Left cardiac atrium (tissue), 4 donors: ENCODE measurements around the gene SORBS2. TPM values are rescaled to one million over a fixed set of nuclear protein-coding genes. Genes with fewer than 3 reads are reported as not detected.

ENCODE experiments used
- ATAC-seq, 2 donors: fragments of 200-7000 bp; cut with Tn5 transposase; one replicate each; pipeline ENCODE4 v1.9.1; 2020; ENCODE audit warnings: mild to moderate bottlenecking in 2 of 2, moderate library complexity in 2 of 2
- DNase-seq: peaks from one replicate; pipeline ENCODE4 v3.0.0-alpha.2; 2020
- intact Hi-C, 2 donors: fragments of 100-400 bp; cut with DNase I; formaldehyde crosslinking; loops; one replicate each; pipeline versions ENCODE4 v1.14.1 to v1.15.1; 2022 to 2023
- total RNA-seq, 2 donors: library from RNA; stranded (reverse); fragmentation: NEBNext Ultra II Directional; extraction: Animal tissue kit (Norgen Biotek cat#: 25700); gene quantifications; one replicate each; pipeline ENCODE4 v1.2.1, GENCODE V29; 2021
- donor health status: DM: no; HTN: yes; CAD: no.
- donor health status: DM: no; HTN: yes; CAD: no; lungs with severe emphysema.
- donor health status: DM: yes; HTN: yes; CAD: no.
- donor health status: Dilated cardiomyopathy.

SORBS2 gene
- total RNA-seq, 2 donors from 2014 or later: 439 to 535 TPM

- ATAC-seq: no peak
- intact Hi-C loops: loop anchor here in 1 of 2 donors (10.0 kb wide), 1 partner anchor 379 kb away; no protein-coding TSS in a partner anchor
- DNase-seq: no peak
Observed at GRCh38 chr4:185645403-185645802, 166.6 kb downstream of the SORBS2 start.

DNA sequence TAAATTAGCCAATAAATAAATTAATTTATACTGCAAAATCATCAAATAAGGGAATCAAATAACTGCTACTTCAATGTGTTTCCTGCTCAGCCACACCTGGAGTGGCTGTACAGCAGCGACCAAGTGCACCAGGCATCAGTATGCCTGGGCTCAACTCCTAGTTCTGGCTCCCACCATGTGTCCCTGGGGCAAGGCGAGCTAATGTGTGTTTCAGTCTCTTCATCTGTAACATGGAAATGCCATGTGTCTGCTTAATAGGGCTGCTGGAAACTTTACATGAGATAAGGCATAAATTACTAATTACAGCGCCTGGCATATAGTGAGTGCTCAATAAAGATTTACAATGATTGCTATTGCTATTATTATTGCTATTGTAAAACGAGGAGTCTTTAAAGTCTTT lies 167.6 kb downstream of the SORBS2 start:
- ATAC-seq (no peak), DNase-seq (no peak)
- intact Hi-C loops: loop anchor here (5.0 to 10.0 kb wide), 3 partner anchors 378 to 393 kb away; no protein-coding TSS in a partner anchor

DNA sequence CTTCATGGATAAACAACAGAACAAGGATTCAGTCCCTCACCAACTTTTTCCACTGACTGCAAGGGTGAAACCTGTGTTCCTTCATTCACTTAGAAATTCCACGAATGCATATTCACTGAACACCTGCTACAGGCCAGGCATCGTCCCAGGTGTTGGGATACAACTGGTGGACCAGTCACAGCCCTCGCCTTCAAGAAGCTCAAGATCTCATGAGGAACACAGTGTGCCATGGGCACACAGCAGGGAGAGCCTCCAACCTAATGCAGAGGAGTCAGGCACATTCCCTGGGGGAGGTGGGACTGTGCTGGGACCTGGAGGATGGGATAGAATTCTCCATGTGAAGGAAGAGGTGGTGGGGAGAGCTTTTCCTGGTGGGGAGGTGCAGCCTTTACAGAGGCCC lies 169.1 kb downstream of the SORBS2 start:
- ATAC-seq: no peak
- no peak for DNase-seq
- intact Hi-C loops: loop anchor here (5.0 to 10.0 kb wide), 3 partner anchors 379 to 394 kb away; no protein-coding TSS in a partner anchor

- DNase-seq: no peak
- intact Hi-C loops: loop anchor here (5.0 to 10.0 kb wide), 3 partner anchors 381 to 396 kb away; no protein-coding TSS in a partner anchor
- peak in 1 of 2 donors; percentile 35 for ATAC-seq
Observed at GRCh38 chr4:185640811-185641675, 171.0 kb downstream of the SORBS2 start.

DNA sequence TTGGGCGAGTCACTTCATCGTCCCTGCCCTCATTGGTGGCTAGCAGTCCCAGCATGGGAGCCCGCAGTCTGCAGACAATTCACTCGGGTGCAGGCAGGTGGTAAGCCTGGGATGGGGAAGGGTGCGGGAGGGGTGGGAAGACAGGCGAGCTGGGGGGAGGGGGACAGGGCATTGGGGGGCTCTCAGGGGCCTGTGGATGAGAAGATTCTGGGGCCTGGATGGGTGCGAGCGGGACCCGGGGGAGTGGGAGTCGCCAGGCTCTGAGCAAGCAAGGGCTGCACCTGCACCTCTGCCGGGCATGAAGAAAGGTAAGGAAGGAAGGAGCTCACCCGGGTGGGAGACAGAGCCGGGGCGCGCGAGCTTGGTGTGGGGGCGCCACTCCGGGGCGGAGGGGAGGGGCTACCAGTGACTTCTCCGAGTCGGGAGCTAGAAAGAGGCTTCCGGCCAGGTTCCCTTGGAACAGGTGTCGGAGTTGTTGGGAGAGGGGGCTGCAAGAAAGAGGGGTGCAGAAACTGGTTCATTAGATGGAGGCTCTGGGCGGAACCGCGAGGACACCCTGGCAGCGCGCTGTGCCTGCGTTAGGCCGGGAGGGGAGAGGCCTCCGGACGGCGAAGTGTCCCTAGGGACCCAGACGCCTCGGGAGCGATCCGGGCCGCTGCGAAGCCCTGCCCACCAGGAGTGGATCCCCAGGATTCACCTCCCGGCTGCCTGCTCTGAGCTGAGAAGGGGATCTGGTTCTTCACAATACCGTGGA lies 173.3 kb downstream of the SORBS2 start:
- ATAC-seq: peak; percentile 20 to 25
- DNase-seq: no peak
- intact Hi-C loops: no loop called here

DNA sequence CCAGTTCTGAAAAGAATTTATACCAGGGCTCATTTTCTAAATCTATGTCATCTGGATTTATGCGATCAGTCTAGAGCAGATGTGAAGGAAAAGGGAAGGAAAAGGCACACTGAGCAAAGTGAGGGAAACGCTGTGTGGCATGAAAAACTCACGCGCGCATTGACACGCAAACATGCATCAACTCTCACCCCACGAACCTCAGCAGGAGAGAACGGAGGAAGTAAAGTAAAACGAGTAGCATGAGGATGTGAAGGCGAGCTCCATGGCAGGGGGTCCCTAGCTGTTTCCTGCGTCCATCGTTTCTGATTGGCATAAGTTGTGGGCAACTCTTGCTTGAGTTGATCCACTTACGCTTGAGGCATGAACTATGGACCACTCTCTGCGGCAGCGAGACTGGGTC lies 173.9 kb downstream of the SORBS2 start:
- intact Hi-C loops: no loop called here
- no peak for DNase-seq
- no peak for ATAC-seq

- no peak for DNase-seq
- intact Hi-C loops: no loop called here
- ATAC-seq: no peak
Observed at GRCh38 chr4:185637163-185637875, 174.7 kb downstream of the SORBS2 start.

- ATAC-seq (no peak), DNase-seq (no peak)
- intact Hi-C loops: no loop called here
Observed at GRCh38 chr4:185634066-185634652, 177.8 kb downstream of the SORBS2 start.

- DNase-seq (no peak), ATAC-seq (no peak)
- intact Hi-C loops: no loop called here
Observed at GRCh38 chr4:185626798-185627197, 185.2 kb downstream of the SORBS2 start.

GRCh38 chr4:185625503-185625902 lies 186.5 kb downstream of the SORBS2 start:
- intact Hi-C loops: no loop called here
- peak; percentile 24 to 32 for ATAC-seq
- DNase-seq: no peak

DNA sequence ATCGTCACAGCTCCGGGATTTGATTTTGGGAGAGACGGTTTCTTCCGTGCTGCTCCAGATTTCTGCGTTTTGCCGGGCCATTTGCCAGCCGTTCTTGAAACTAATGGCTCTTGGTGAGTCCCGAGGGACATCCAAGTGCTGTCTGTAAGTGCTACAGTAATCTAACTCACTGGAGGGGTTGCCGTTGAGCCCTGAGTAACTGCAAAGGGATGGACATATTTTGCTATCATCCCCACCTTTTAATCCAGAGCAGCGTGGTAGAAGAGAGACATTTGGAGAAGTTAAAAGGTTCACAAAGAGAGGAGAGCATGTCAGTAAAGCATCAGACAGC lies 187.8 kb downstream of the SORBS2 start:
- no peak for DNase-seq
- intact Hi-C loops: no loop called here
- ATAC-seq: peak in 1 of 2 donors; percentile 21

DNA sequence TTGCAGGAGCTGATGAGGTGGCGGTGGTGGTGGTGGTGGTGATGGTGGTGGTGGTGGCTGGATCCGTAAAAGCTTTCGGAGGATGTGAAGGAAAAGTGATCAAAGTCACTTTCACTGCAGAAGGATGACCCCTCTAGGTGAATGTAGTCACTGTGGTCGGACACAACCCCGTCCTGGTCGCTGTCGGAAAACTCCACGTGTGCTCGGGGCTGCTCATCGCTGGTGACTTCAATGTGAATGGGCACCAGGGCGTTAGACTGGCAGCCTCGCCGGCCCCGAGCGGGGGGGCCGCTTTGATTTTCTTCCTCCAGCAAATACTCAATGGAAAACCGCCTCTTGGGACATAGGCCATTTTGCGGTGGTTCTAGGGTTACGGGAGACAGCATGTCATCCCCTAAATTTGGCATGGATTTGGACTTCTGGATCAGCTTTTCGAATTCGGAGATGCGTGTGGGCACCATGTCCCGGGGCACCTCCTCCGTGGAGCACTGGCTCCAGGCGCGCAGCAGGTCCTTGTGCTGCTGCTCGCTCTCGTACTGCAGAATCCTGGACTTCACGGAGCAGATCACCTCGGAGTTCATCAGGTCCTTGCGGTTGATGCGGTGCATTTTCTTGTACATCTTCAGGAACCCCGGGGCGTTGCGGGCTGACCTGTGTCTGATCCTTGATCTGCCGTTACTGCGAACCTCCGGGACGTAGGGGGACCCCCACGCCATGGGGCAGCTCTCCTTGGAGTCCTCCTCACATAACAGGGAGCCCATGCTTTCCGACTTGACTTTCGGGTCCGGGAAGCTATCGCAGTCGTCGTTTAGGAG lies 188.3 kb downstream of the SORBS2 start:
- peak; percentile 21 to 27 for ATAC-seq
- intact Hi-C loops: no loop called here

DNA sequence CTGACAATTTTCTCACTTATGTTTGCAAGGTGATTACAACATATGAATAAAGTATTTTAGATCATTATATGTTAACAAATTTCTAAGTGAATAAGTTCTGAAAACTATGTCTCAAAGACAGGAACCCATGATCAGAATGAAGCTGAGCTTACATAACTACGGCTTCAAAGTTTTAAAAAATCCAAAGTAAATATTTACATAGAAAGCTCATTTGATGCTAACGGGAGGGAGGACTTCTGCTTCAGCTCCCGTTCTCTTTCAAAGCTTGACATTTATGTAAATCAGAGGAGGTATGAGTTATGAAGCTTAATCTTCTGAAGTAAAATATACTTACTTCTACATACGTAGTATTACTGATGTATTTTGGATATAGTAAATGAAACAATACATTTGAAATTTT lies 203.8 kb downstream of the SORBS2 start:
- intact Hi-C loops: no loop called here
- ATAC-seq: no peak
- no peak for DNase-seq

More for the DNA sequence above, 188.3 kb downstream of the SORBS2 start:
- DNase-seq: no peak

DNA sequence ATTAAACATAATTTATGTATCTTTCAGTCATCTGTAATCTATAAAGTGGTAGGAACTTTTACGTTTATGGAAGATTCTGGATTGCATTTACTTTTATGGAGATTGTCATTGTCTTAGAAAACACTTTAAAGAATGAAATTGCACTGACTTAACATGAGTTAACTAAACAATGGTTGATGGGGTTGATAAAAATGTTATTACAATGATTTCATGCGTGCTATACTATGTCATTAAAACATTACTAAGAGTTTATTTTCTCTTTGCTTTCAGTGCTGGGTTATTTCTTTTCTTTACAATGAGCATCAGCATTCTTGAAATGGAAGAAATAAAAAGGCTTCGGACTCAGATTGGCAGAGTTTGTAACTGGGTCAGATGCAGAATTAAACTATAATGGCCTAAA lies 209.6 kb downstream of the SORBS2 start:
- ATAC-seq: no peak
- no peak for DNase-seq
- intact Hi-C loops: no loop called here

GRCh38 chr4:185600801-185601434 lies 211.1 kb downstream of the SORBS2 start:
- intact Hi-C loops: no loop called here
- DNase-seq (no peak), ATAC-seq (no peak)

- intact Hi-C loops: loop anchor here (5.0 to 10.0 kb wide), 4 partner anchors 62 to 175 kb away; partner anchors contain the start of genes CCDC110 (in 2 of the 2), PDLIM3 (in 2 of the 2) and UFSP2 (in 1 of the 2)
- peak in 1 of 2 donors; percentile 71 for ATAC-seq
- no peak for DNase-seq
Observed at GRCh38 chr4:185599553-185600243, 212.3 kb downstream of the SORBS2 start.
